ENCODE results near the gene CDAN1.

DNA sequence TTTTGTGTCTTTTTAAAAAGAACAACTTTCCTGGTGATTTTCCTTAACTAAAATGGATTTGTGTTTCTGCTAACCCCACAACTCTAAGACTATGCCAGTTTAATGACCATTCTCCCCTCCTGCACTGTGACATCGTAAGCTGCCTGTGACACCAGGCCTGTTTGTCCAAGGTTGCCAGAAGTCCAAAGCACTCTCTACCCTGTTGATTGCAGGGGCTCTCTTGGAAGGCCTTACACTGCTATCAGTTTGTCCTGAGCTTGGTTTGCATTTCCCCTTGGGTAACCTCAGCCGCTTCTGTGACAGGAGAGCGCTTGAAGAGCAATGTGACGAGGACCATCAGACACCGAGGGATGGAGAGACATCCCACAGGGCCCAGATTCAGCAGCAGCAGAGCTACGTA lies 55.8 kb downstream of the CDAN1 start:
- TF ChIP-seq TAF1 (conservative IDR thresholded peaks at IDR 0.05) (no peak), SP1 (IDR thresholded peaks at IDR 0.05) (no peak), CTCF (IDR thresholded peaks at IDR 0.05; ENCODE audit: low read depth, low read length, missing input control) (no peak), GABPA (IDR thresholded peaks at IDR 0.05 in 1 of 2, conservative IDR thresholded peaks at IDR 0.05 in 1 of 2) (no peak), JUND (IDR thresholded peaks at IDR 0.05) (no peak), YY1 (IDR thresholded peaks at IDR 0.05) (no peak), MAX (IDR thresholded peaks at IDR 0.05) (no peak), HNF4A (conservative IDR thresholded peaks at IDR 0.05) (no peak), EGR1 (IDR thresholded peaks at IDR 0.05; ENCODE audit: low read depth in 2 of 2) (no peak), HNF4G (IDR thresholded peaks at IDR 0.05) (no peak)
- TF ChIP-seq, protein P1, sequence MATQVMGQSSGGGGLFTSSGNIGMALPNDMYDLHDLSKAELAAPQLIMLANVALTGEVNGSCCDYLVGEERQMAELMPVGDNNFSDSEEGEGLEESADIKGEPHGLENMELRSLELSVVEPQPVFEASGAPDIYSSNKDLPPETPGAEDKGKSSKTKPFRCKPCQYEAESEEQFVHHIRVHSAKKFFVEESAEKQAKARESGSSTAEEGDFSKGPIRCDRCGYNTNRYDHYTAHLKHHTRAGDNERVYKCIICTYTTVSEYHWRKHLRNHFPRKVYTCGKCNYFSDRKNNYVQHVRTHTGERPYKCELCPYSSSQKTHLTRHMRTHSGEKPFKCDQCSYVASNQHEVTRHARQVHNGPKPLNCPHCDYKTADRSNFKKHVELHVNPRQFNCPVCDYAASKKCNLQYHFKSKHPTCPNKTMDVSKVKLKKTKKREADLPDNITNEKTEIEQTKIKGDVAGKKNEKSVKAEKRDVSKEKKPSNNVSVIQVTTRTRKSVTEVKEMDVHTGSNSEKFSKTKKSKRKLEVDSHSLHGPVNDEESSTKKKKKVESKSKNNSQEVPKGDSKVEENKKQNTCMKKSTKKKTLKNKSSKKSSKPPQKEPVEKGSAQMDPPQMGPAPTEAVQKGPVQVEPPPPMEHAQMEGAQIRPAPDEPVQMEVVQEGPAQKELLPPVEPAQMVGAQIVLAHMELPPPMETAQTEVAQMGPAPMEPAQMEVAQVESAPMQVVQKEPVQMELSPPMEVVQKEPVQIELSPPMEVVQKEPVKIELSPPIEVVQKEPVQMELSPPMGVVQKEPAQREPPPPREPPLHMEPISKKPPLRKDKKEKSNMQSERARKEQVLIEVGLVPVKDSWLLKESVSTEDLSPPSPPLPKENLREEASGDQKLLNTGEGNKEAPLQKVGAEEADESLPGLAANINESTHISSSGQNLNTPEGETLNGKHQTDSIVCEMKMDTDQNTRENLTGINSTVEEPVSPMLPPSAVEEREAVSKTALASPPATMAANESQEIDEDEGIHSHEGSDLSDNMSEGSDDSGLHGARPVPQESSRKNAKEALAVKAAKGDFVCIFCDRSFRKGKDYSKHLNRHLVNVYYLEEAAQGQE (IDR thresholded peaks at IDR 0.05) = no peak
- TF ChIP-seq, protein P2, sequence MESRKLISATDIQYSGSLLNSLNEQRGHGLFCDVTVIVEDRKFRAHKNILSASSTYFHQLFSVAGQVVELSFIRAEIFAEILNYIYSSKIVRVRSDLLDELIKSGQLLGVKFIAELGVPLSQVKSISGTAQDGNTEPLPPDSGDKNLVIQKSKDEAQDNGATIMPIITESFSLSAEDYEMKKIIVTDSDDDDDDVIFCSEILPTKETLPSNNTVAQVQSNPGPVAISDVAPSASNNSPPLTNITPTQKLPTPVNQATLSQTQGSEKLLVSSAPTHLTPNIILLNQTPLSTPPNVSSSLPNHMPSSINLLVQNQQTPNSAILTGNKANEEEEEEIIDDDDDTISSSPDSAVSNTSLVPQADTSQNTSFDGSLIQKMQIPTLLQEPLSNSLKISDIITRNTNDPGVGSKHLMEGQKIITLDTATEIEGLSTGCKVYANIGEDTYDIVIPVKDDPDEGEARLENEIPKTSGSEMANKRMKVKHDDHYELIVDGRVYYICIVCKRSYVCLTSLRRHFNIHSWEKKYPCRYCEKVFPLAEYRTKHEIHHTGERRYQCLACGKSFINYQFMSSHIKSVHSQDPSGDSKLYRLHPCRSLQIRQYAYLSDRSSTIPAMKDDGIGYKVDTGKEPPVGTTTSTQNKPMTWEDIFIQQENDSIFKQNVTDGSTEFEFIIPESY (IDR thresholded peaks at IDR 0.05) = no peak

Measured in liver (tissue), 3 donors.